ENCODE measurements around the gene TOM1L2.

- no peak for TF ChIP-seq CTCF (IDR thresholded peaks at IDR 0.05)
- no peak for TF ChIP-seq POLR2A (IDR thresholded peaks at IDR 0.05)
Measured at GRCh38 chr17:18018411-18018921, 46.3 kb upstream of the TOM1L2 start.

All from lower leg skin (tissue), 3 donors.